ENCODE data around the gene TMEM178B.

- TF ChIP-seq, protein P1, sequence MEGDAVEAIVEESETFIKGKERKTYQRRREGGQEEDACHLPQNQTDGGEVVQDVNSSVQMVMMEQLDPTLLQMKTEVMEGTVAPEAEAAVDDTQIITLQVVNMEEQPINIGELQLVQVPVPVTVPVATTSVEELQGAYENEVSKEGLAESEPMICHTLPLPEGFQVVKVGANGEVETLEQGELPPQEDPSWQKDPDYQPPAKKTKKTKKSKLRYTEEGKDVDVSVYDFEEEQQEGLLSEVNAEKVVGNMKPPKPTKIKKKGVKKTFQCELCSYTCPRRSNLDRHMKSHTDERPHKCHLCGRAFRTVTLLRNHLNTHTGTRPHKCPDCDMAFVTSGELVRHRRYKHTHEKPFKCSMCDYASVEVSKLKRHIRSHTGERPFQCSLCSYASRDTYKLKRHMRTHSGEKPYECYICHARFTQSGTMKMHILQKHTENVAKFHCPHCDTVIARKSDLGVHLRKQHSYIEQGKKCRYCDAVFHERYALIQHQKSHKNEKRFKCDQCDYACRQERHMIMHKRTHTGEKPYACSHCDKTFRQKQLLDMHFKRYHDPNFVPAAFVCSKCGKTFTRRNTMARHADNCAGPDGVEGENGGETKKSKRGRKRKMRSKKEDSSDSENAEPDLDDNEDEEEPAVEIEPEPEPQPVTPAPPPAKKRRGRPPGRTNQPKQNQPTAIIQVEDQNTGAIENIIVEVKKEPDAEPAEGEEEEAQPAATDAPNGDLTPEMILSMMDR (IDR thresholded peaks at IDR 0.05; ENCODE audit: low read depth, low read length, poor library complexity, severe bottlenecking): no peak
- no peak for TF ChIP-seq EZH2phosphoT487 (IDR thresholded peaks at IDR 0.05; ENCODE audit: borderline replicate concordance, low read length)
Measured at GRCh38 chr7:141144921-141145629, 71.2 kb downstream of the TMEM178B start.

Measured in DOHH2 (cell line).